ENCODE data around the gene PROSER2. TPM values are rescaled to one million over a fixed set of nuclear protein-coding genes. Genes with fewer than 3 reads are reported as not detected.

PROSER2 gene
- total and polyA plus RNA-seq, 2 of the 13 experiments (the other 11 are each of a cell fraction or from before 2014, with no cell fraction given): 6.9 to 7.7 TPM

DNA sequence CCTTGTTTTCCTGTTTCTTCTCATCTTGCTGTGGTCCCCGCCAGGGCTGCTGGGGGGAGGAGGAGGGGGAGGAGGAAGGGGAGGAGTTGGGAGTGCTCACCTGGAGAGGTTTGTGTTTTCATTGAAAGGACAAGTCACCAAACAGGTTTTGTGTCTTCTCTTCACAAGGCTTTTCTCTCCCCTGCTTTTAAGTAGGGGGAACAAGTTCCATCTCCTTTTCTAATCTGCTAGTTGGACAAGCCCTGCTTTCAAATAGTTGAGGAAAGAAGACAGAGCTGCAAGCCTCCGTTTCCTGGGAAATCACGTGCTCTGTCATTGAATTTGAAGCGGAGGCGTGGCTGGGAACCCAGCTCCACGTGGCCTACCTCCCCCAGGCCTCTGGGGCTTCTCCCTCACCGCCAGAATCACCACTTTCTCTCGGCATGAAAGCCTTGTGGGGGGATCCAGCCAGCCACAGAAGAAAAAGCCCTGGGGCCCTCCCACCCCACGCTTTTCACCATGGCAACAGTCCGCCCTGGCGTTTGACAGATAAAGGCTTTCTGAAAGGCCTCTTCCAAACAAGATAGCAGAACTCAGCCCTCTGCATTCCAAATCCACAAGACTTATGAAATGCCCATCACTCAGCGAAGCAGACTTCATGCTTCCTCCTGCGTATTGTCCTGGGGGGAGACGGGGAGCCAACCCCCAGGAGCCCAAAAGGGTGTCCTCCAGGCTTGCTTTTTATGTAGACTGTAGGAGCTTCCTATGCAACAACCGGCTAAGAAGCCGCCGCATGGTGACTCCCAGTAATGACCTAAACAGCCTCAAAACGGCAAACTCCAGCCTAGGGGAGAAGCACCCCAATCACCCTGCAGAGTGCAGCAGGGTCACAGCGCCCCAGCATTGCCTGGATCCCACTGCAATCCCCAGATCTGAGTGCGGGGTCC lies 51.7 kb downstream of the PROSER2 start (continued):
- TF ChIP-seq, protein P1, sequence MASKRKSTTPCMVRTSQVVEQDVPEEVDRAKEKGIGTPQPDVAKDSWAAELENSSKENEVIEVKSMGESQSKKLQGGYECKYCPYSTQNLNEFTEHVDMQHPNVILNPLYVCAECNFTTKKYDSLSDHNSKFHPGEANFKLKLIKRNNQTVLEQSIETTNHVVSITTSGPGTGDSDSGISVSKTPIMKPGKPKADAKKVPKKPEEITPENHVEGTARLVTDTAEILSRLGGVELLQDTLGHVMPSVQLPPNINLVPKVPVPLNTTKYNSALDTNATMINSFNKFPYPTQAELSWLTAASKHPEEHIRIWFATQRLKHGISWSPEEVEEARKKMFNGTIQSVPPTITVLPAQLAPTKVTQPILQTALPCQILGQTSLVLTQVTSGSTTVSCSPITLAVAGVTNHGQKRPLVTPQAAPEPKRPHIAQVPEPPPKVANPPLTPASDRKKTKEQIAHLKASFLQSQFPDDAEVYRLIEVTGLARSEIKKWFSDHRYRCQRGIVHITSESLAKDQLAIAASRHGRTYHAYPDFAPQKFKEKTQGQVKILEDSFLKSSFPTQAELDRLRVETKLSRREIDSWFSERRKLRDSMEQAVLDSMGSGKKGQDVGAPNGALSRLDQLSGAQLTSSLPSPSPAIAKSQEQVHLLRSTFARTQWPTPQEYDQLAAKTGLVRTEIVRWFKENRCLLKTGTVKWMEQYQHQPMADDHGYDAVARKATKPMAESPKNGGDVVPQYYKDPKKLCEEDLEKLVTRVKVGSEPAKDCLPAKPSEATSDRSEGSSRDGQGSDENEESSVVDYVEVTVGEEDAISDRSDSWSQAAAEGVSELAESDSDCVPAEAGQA (IDR thresholded peaks at IDR 0.05; ENCODE audit: low read depth): no peak
- TF ChIP-seq, protein P1 (CRISPR knock-in tag; IDR thresholded peaks at IDR 0.05; ENCODE audit: borderline replicate concordance): no peak
- no peak; the same call in 1 of the 2 replicates for TF ChIP-seq HBP1 (CRISPR knock-in tag; IDR thresholded peaks at IDR 0.05; ENCODE audit: low read depth)
- TF ChIP-seq GMEB1 (CRISPR knock-in tag; IDR thresholded peaks at IDR 0.05; ENCODE audit: borderline replicate concordance): peak; percentile 47; the same call in 1 of the 2 replicates
- no peak for TF ChIP-seq SP1 (IDR thresholded peaks at IDR 0.05)
- 0 out of 2 replicates have a peak, but pooled peaks have one; percentile 28 for TF ChIP-seq SP1 (CRISPR knock-in tag; IDR thresholded peaks at IDR 0.05)
- TF ChIP-seq ZNF547 (CRISPR knock-in tag; IDR thresholded peaks at IDR 0.05): 0 out of 2 replicates have a peak, but pooled peaks have one; percentile 62
- 0 out of 2 replicates have a peak, but pooled peaks have one; percentile 30 for TF ChIP-seq NCOA1 (CRISPR knock-in tag; IDR thresholded peaks at IDR 0.05)
- TF ChIP-seq ZNF230 (CRISPR knock-in tag; IDR thresholded peaks at IDR 0.05): peak; percentile 59; the same call in 1 of the 2 replicates
- 0 out of 2 replicates have a peak, but pooled peaks have one; percentile 41 for TF ChIP-seq ZNF839 (CRISPR knock-in tag; IDR thresholded peaks at IDR 0.05; ENCODE audit: borderline replicate concordance)
- TF ChIP-seq CREM (IDR thresholded peaks at IDR 0.05): peak; percentile 31; the same call in 1 of the 2 replicates
- TF ChIP-seq CREM (CRISPR knock-in tag; IDR thresholded peaks at IDR 0.05): no peak
- no peak for TF ChIP-seq NCOR1 (IDR thresholded peaks at IDR 0.05; ENCODE audit: borderline replicate concordance, low read length)
- no peak for TF ChIP-seq TBP (CRISPR knock-in tag; IDR thresholded peaks at IDR 0.05)
- no peak for TF ChIP-seq ZNF570 (CRISPR knock-in tag; IDR thresholded peaks at IDR 0.05; ENCODE audit: borderline replicate concordance)
- TF ChIP-seq JUN (CRISPR knock-in tag; IDR thresholded peaks at IDR 0.05): no peak
- 0 out of 2 replicates have a peak, but pooled peaks have one; percentile 25 for TF ChIP-seq NFYC (CRISPR knock-in tag; IDR thresholded peaks at IDR 0.05)
- peak; percentile 87; the same call in 1 of the 2 replicates for TF ChIP-seq NFKB2 (CRISPR knock-in tag; IDR thresholded peaks at IDR 0.05; ENCODE audit: borderline replicate concordance)
- TF ChIP-seq HNRNPK (IDR thresholded peaks at IDR 0.05; ENCODE audit: low read depth, low read length, poor library complexity, severe bottlenecking): no peak
- TF ChIP-seq ZSCAN9 (CRISPR knock-in tag; IDR thresholded peaks at IDR 0.05; ENCODE audit: borderline replicate concordance): peak; percentile 67; the same call in 1 of the 2 replicates

All from HepG2 (cell line).